NCI-H1694 treated with DMSO at 0.1 percent for 48 hours (cell line): ENCODE measurements around the gene HMG20A.
A peak's percentile ranks its signal among the peaks of the same experiment; 100 is the strongest.

Experiments used
- DNase-seq: peaks from one replicate; lab custom pipeline; 2025; lab: John Stamatoyannopoulos, UW

The HMG20A gene

DNA sequence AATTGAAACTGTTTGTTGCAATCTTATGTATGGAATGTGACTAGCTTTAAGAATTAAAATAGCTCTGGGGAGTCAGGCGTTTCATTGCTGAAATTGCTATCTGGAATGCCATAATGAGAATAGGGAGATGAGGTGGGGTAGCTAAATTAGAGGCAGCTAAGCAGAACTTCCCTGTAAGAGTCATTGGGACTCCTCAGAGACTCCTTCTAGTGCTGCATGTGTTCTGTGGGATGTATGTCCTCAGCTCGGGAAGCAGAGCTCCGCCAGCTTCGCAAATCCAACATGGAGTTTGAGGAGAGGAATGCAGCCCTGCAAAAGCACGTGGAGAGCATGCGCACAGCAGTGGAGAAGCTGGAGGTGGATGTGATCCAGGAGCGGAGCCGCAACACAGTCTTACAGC is 57.4 kb downstream of the HMG20A start:
- DNase-seq = no peak

DNA sequence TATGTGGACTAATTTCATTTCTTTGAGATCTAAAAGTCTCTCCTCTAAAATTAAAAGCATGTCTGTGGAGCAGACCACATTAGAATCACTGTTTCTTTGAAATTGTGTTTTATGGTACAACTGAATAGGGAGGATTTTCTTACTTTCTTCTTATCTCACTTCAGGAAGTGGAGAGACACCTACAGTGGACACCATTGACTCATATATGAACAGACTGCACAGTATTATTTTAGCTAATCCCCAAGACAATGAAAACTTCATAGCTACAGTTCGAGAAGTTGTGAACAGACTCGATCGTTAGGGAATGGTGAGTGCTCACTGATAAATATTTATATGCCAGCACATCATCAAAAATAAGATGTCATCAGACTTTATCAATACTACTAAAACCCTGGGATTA is 58.3 kb downstream of the HMG20A start:
- DNase-seq = no peak

GRCh38 chr15:77480859-77481633 is 60.4 kb downstream of the HMG20A start:
- DNase-seq = no peak

- no peak for DNase-seq
Measured at GRCh38 chr15:77481670-77482069, 61.0 kb downstream of the HMG20A start.

- DNase-seq = no peak
Measured at GRCh38 chr15:77482570-77482969, 61.9 kb downstream of the HMG20A start.

DNA sequence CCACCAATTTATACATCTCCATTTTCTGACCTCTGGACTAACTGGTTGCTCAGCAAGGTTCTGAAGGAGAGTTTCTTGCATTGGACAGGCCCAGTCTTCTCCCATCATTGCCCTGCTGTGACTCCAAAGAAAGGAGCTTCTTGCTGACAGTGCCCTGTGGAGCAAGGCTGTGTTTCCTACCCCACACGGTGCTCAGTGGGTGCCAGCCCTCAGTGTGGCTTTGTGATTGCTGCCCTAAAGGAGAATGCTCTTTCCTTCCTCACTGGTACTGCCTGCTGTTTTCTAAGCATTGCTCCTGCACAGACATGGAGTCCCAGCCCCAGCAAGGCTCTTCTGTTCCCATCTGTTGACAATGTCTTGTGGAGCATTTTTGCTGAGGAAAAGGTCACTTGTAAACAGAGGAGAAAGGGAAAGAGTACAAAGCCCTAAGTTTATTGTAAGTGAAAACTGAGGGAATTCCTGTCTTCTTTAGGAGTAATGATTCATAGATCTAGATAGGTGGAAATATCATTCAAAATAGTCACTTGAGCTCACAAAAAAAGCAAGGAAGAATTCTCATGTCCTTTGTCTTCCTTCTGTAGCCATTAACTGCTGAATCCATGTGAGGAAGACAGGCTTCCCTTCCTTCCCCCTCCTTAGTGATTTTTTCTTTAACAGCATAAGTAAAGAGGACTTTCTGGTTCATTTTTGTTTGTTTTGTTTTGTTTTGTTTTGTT is 62.9 kb downstream of the HMG20A start:
- no peak for DNase-seq

GRCh38 chr15:77484994-77485393 is 64.3 kb downstream of the HMG20A start:
- no peak for DNase-seq

DNA sequence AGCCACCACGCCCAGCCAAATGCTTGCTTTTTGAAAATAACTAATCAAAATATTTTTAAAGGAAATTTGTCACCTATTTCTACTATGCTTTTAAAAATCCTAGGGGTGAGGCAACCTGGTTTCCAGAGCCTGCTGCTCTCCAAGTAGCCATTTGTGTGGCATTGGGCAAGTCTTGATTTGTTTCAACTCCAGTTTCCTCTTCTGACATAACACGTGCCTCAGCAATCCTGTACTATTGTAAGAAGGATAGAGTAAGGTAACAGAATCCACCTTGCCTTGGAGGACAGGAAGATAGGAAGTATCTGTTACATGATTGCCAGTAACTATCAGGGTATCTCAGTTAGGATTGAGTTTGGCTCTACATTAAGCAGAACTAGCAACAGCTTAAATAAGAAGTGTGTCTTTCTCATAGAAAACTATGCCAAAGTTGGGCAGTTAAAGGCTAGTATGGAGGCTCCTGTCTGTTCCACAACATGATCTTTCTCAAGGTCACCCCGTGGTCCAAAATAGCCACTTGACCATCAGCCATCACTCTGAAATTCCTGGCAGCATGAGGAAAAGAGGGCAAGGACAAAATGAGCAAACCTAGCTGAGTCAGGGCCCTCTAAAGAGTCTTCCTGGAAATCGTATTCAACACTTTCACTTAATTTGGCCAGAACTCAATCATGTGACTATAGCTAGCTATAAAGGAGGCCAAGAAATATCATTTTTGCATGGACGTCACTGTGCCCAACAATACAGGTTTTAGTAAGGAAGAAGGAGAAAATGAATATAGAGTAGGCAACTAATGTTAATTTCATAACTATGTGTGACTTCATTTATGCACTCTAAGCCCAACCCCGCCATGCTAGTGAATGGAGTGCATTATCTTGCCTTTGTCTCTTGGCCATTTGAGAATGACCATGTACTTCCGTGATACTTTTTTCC is 66.1 kb downstream of the HMG20A start:
- no peak for DNase-seq

- DNase-seq = peak; percentile 9
Measured at GRCh38 chr15:77487469-77487842, 66.8 kb downstream of the HMG20A start.

- DNase-seq = no peak
Measured at GRCh38 chr15:77487888-77488287, 67.2 kb downstream of the HMG20A start.

GRCh38 chr15:77489647-77490046 is 69.0 kb downstream of the HMG20A start:
- DNase-seq = no peak

- DNase-seq = no peak
Measured at GRCh38 chr15:77493324-77493907, 72.7 kb downstream of the HMG20A start.

GRCh38 chr15:77494073-77494867 is 73.6 kb downstream of the HMG20A start:
- no peak for DNase-seq

GRCh38 chr15:77494964-77495363 is 74.3 kb downstream of the HMG20A start:
- no peak for DNase-seq

- no peak for DNase-seq
Measured at GRCh38 chr15:77495838-77496596, 75.3 kb downstream of the HMG20A start.

- DNase-seq = peak; percentile 80
Measured at GRCh38 chr15:77496715-77497109, 76.0 kb downstream of the HMG20A start.

DNA sequence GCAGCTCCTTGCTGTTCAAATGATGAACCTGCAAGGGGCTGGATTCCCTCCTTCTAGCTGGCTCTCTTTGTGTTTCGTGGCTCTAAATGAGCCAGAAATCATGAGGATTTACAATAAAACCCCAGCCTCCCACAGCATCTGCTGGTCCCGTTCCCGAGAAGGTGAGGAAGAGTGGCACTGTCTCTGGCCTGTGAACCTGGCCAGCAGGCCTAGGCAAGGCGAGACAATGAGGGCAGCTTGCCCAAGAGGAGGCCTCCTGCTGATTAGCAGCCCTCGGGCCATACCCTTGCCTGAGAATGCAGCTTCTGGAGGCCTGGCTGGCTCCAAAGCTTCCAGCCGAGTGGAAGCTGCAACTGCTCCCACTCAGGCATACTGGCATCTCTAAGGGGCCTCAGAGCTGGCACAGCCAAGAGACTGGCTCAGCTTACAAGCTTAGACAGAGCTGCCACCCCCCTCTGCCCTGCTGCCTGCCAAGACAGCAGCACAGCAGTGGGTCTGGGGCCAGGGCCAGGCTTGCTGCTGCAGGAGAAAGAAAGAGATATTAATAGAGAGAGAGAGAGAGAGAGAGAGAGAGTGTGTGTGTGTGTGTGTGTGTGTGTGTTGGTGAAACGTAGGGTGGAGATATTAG is 76.5 kb downstream of the HMG20A start:
- peak; percentile 87 for DNase-seq

GRCh38 chr15:77497942-77498361 is 77.3 kb downstream of the HMG20A start:
- no peak for DNase-seq

DNA sequence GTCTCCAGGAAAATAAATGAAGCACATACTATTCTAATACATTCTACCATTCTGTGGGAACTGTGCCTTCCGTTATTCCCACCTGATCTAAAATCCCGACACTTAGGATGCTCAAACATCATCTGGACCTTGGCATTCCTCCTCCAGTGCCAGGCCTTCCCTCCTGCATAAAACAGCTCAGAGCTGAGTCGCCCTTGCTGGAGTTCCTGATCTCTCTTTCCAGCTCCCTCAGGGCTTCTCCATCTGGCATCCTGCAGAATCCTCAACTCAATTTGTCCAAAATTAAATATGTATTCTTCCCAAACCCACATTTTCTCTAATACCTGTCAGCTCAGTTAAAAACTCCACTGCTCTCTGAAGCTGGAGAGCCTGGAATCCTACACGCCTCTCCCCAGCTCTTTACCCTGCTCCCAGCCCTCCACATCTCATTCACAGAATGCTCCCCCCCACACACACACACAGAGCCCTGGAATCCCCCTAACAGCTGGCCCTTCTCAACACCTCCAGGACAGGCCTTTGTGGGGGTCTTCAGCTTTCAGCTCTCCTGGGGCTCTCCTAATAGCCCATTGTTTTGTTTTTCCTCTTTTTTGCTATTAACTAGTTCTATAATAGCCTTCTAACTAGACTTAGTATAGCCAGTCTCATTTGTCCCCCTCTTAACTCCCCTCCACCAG is 78.5 kb downstream of the HMG20A start:
- DNase-seq = no peak
